ENCODE data around the gene TRAP1. TPM values are rescaled to one million over a fixed set of nuclear protein-coding genes. Genes with fewer than 3 reads are reported as not detected.

The TRAP1 gene
- total RNA-seq, 2 donors from 2014 or later = 78.1 to 92.9 TPM

DNA sequence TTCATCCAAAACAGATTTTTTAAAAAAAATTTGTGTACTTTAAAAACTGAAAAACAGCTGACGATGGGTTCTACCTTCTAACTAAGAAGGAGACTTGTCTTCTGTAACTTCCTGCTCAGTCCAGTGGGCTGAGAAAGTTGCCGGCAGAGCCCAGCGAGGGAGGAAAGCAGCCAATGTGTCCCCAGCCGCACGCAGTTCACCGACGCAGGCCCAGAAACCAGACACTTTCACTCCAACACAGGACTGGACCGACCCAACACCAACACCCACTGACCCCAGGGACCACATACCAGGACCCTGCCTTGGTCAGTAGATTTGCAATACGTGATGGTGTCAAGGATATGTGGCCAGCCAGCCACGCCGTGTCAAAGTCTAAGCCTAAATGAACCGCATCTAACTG is 25.6 kb downstream of the TRAP1 start:
- H3K9me3 ChIP-seq = no peaks in the 10 kb centered on the region
- DNase-seq (no peak), ATAC-seq (no peak)
- H3K4me1 ChIP-seq = peaks cover 37% of the 10 kb centered on the region
- intact Hi-C loops (cut with DNase I) = loop anchor here (10.0 kb wide), 1 partner anchor 183 kb away; no protein-coding TSS in a partner anchor
- H3K27me3 ChIP-seq = no peaks in the 10 kb centered on the region
- H3K27ac ChIP-seq = no peak overlapping the region
- no peak overlapping the region for H3K4me3 ChIP-seq
- no peak for TF ChIP-seq POLR2A (IDR thresholded peaks at IDR 0.05)
- TF ChIP-seq, protein P1, sequence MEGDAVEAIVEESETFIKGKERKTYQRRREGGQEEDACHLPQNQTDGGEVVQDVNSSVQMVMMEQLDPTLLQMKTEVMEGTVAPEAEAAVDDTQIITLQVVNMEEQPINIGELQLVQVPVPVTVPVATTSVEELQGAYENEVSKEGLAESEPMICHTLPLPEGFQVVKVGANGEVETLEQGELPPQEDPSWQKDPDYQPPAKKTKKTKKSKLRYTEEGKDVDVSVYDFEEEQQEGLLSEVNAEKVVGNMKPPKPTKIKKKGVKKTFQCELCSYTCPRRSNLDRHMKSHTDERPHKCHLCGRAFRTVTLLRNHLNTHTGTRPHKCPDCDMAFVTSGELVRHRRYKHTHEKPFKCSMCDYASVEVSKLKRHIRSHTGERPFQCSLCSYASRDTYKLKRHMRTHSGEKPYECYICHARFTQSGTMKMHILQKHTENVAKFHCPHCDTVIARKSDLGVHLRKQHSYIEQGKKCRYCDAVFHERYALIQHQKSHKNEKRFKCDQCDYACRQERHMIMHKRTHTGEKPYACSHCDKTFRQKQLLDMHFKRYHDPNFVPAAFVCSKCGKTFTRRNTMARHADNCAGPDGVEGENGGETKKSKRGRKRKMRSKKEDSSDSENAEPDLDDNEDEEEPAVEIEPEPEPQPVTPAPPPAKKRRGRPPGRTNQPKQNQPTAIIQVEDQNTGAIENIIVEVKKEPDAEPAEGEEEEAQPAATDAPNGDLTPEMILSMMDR (IDR thresholded peaks at IDR 0.05) = no peak
- no peaks in the 10 kb centered on the region for H3K36me3 ChIP-seq (replicated peaks in 1 of 2; ENCODE audit: insufficient read depth in 1 of 2, low read depth in 2 of 2)
- 89 to 92% methylated on average over 12 of the region's 12 CpGs for WGBS, 2 donors

DNA sequence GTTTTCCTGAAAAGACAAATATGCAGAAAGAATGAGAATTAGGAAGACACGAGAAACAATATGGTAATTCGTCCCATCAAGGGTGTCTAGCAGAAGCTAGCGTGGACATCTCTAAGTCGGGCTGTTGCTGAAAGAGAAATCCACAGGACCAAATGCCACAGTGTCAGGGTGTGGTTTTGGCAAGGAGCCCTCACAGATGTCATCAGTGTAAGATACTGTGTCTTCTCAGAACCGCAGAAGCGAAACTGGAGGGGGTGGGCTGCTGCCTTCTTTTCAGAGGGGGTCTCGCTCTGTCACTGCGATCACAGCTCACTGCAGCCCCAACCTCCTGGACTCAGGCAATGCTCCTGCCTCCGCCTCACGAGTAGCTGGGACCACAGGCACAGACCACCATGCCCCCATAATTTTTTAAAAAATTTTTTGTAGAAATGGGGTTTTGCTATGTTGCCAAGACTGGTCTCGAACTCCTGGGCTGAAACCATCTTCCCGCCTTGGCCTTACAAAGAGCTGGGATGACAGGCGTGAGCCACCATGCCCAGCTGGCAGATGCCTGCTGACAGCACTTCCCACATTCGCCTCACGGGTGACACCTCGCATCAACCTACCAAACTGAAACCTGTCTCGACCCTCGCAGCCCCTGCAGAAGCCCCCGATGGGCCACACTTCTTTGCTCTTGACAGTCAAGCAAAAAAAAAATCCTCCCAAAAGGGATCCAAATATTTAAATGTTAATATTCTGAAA is 26.2 kb downstream of the TRAP1 start:
- Histone ChIP-seq H3K4me1 (peaks cover 31% of the 10 kb centered on the region), H3K9me3 (no peaks in the 10 kb centered on the region), H3K27me3 (no peaks in the 10 kb centered on the region), H3K27ac (peak overlapping the region in 3 of 4 donors; percentile 37 to 50 (median 45)), H3K4me3 (no peak overlapping the region), H3K36me3 (replicated peaks in 1 of 2; ENCODE audit: insufficient read depth in 1 of 2, low read depth in 2 of 2) (peaks cover 0 to 2% of the 10 kb centered on the region in 2 donors)
- DNase-seq (no peak), ATAC-seq (no peak)
- TF ChIP-seq, protein P1 (IDR thresholded peaks at IDR 0.05) = peak in 1 of 7 experiments; percentile 5
- no peak for TF ChIP-seq POLR2A (IDR thresholded peaks at IDR 0.05)
- WGBS, 2 donors = 82 to 84% methylated on average over 19 of the region's 19 CpGs
- intact Hi-C loops (cut with DNase I) = loop anchor here (10.0 kb wide), 1 partner anchor 184 kb away; no protein-coding TSS in a partner anchor

DNA sequence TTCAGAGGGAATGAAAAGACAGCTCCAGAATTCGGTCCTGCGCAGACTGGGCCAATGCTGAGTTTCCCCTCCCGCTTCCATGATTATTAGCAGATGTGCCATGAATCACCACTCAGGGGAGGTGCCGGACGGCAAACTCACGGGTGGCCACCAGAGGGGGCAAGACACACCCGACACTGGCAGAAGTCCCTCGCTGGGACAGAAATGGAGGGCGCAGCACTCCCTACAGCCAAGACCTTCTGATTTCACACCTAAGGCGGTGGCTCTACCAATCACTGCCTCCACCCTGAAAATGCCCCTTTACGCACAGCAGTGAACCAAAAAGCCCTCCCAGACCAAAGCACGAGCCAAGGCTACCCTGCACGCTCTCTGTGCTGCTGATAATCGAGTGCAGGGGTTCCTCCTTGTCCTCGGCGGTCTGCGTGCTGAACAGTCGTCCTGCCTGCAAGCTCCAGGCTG is 26.8 kb downstream of the TRAP1 start:
- DNase-seq (peak; percentile 91 to 93 (median 92)), ATAC-seq (peak; percentile 96)
- Histone ChIP-seq H3K9me3 (no peaks in the 10 kb centered on the region), H3K27me3 (no peaks in the 10 kb centered on the region), H3K4me1 (peaks cover 25% of the 10 kb centered on the region), H3K36me3 (replicated peaks in 1 of 2; ENCODE audit: insufficient read depth in 1 of 2, low read depth in 2 of 2) (peaks cover 0 to 8% of the 10 kb centered on the region in 2 donors), H3K27ac (peak overlapping the region in 3 of 4 donors; percentile 37 to 50 (median 45)), H3K4me3 (no peak overlapping the region)
- intact Hi-C loops (cut with DNase I) = loop anchor here (10.0 kb wide), 1 partner anchor 184 kb away; no protein-coding TSS in a partner anchor
- WGBS, 2 donors = 21 to 23% methylated on average over 10 to 18 of the region's 18 CpGs
- TF ChIP-seq, protein P1 (IDR thresholded peaks at IDR 0.05) = peak; percentile 85 to 97 (median 94)
- peak in 2 of 3 donors; percentile 22 to 27 for TF ChIP-seq POLR2A (IDR thresholded peaks at IDR 0.05)

DNA sequence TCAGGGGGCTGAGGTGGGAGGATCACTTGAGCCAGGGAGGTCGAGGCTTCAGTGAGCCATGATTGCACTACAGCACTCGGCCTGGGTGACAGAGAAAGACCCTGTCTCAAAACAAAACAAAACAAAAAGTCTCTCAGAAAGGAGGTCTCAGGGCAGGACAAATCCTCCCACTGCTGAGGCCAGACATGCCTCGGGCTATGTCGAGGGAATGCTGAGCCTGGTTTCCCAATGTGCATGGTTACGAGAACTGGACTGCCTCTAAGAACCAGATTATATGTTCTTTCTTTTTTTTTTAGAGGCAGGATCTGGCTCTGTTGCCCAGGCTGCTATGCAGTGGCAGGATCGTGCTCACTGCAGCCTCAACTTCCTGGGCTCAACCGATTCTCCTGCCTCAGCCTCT is 27.6 kb downstream of the TRAP1 start:
- H3K9me3 ChIP-seq = no peaks in the 10 kb centered on the region
- TF ChIP-seq, protein P1 (IDR thresholded peaks at IDR 0.05) = no peak
- no peak for TF ChIP-seq POLR2A (IDR thresholded peaks at IDR 0.05)
- DNase-seq (no peak), ATAC-seq (no peak)
- H3K4me3 ChIP-seq = no peak overlapping the region
- peaks cover 0 to 11% of the 10 kb centered on the region in 2 donors for H3K36me3 ChIP-seq (replicated peaks in 1 of 2; ENCODE audit: insufficient read depth in 1 of 2, low read depth in 2 of 2)
- H3K27me3 ChIP-seq = no peaks in the 10 kb centered on the region
- intact Hi-C loops (cut with DNase I) = loop anchor here (10.0 kb wide), 1 partner anchor 185 kb away; no protein-coding TSS in a partner anchor
- peaks cover 18% of the 10 kb centered on the region for H3K4me1 ChIP-seq
- 90 to 94% methylated on average over 7 of the region's 7 CpGs for WGBS, 2 donors
- peak overlapping the region in 2 of 4 donors; percentile 37 to 45 for H3K27ac ChIP-seq

Measured in body of pancreas (tissue), 4 donors.